Fibroblast of skin of left quadriceps (primary cell): ENCODE data around the gene CSNK2B.
A peak's percentile ranks its signal among the peaks of the same experiment; 100 is the strongest.

Experiments used
- DNase-seq, 2 experiments: peaks; one replicate each; pipeline ENCODE4 v3.0.0-alpha.2; 2013; ENCODE audit warnings: low read depth in 2 of 2

Gene CSNK2B

GRCh38 chr6:31660381-31661261 is 5.3 kb upstream of the CSNK2B start, which contains the start of gene C6orf47:
TSS of gene C6orf47 (minus strand) at chr6:31660778. CDS start at chr6:31659947, 831 bp downstream.
- no peak for DNase-seq

DNA sequence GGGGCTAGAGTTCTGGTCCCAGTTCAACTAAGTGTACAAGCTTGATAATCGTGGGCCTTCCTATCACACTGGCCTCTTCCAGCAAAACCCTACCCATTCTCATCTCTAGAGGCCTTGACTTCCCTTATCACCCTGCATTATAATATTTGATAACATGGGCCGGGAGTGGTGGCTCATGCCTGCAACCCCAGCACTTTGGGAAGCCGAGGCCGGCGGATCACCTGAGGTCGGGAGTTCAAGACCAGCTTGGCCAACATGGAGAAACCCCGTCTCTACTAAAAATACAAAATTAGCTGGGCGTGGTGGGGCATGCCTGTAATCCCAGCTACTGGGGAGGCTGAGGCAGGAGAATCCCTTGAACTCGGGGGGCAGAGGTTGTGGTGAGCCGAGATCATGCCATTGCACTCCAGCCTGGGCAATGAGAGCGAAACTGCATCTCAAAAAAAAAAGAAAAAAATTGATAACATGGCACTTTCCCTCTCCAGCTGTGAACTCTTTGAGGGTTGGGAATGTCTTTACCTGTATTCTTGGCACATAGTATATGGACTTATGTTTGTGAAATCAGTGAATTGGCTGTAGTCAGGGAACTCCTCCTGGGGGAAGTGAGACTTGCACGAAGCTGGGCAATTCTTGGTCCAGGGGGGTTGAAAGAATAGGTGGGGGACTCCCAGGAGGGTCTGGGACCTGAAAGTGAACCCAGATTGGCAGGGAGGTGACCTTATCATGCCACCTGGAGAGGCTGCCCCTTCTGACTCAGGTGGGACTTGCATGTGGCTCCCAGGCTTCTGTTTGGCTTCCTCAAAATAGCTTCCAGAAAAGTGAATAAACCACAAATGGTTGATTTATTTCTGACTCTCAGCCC is 4.4 kb upstream of the CSNK2B start:
- DNase-seq, result no peak

DNA sequence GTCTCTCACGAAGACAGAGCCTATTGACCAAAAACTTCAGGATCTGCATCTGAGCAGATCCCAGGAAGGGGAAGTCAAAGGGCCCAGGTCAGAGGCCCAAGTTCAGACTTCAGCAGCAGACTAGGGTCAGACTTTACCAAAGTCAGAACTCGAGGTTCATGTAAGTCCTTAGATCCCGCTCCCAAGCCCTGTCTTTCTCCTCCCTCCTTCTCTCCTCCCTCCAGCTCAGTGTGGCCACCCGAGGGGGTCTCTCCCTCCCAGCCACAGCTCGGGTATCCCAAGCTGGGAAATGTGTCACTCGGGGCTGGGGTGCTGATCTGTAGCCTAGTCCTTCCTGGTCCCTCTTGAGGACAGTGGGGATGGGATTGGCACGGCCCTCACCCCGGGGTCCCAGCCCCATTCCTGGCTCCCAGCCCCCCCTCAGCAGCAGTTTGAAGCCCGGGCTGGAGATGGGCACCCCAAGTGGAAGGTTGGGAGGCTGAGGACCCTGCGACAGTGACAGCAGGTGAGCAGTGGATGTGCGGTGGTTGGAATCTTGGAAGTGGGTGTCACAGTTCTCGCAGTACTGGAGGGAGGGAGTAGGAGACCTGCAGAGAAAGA is 3.7 kb upstream of the CSNK2B start:
- DNase-seq, result no peak

- DNase-seq, result no peak
Measured at GRCh38 chr6:31663126-31663960, 2.5 kb upstream of the CSNK2B start.

DNA sequence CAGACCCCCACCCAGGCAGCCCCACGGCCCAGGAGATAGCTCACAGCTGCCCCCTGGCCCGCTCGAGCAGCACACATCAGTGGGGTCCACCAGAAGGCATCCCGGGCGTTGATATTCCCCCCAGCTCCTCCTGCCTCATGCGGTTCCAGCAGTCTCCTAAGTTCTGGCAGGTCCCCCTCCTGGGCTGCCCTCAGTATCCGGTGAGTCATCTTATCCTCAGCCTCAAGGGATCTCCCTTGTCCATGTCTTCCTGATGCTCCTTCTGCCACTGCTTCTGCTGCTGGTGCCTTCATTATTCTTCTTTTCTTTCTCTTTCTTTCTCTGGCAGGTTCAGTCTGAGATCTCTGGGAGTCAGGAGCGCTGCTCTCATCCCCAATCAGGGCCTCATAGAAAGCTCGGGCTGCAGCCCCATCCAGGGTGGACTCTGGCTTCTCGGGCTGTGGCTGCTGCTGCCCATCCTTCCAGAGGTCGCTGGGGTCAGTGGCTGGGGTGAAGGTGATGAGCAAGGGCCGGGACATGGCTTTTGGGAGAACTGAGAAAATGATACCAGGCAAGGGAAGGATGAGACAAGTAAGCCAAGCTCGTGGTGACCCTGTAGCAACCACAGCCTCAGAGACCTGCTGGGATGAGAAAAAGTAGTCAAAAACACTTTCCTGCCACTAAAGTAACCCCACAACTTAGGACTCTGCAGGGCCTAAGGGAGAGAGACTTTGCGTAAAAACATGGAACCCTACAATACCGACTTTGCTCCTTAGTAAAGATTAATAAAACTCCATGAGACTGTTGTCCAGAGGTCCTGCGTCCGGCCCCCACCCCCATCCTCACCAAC is 1.7 kb upstream of the CSNK2B start:
- DNase-seq, result no peak

GRCh38 chr6:31664790-31665500 is 935 bp upstream of the CSNK2B start, which contains the start of gene GPANK1:
TSS of gene GPANK1 (minus strand) at chr6:31664997. CDS start at chr6:31664478, 519 bp downstream.
- peak; percentile 91 for DNase-seq

DNA sequence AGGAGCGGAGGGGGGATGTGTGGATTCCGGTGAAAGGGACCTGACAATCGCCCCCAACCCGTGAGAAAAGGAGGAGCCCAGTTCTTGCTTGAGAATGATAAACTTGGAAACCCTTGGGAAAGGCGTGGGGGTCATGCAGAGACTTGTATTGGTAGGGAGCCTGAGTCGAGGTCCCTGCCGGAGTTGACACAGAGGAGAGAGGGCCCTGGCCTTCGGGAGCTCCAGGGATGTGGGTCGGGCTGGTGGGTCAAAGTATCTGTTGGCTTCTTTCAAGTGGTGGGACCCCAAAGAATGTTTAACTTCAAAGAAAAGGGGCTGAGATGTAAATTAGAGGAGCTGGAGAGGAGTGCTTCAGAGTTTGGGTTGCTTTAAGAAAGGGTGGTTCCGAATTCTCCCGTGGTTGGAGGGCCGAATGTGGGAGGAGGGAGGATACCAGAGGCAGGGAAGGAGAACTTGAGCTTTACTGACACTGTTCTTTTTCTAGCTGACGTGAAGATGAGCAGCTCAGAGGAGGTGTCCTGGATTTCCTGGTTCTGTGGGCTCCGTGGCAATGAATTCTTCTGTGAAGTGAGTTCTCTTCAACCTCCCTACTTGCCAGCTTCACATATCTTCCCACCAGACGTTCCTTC is 571 bp downstream of the CSNK2B start:
- DNase-seq, result no peak

DNA sequence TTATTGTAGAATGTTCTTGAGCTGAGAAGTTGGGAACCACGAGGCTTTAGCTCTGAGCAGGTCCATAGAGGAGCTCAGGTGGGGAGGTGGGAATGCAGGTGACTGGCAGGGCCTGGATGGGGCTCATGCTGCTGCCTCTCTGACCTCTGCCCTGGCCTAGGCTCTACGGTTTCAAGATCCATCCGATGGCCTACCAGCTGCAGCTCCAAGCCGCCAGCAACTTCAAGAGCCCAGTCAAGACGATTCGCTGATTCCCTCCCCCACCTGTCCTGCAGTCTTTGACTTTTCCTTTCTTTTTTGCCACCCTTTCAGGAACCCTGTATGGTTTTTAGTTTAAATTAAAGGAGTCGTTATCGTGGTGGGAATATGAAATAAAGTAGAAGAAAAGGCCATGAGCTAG is 3.8 kb downstream of the CSNK2B start, which contains the start of gene LY6G5B:
LY6G5B (plus strand) TSS at position 301 of the 400 bp plus-strand sequence. CDS start 975 bp downstream, outside the sequence.
- DNase-seq, result no peak

- no peak for DNase-seq
Measured at GRCh38 chr6:31676322-31676903, 10.5 kb downstream of the CSNK2B start.

DNA sequence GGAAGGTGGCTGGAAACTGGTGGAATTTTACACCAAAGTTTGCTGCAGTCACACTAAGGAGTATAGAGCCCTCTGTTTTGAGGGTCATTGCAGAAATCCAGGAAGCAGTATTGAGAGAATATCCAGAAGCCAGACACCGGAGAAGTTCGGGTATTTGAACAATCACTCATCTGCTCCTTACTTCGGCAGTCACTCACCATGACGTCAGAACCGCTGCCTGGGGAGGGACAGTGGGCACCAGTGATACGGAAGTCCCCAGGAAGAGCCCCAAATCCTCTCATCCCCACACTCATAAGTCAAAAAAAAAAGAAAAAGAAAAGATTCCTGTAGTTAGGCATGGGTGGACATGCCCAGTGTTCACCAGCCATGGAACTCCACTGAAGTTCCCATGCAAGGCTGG is 11.0 kb downstream of the CSNK2B start:
- DNase-seq, result no peak

GRCh38 chr6:31677955-31678354 is 12.1 kb downstream of the CSNK2B start:
- no peak for DNase-seq

DNA sequence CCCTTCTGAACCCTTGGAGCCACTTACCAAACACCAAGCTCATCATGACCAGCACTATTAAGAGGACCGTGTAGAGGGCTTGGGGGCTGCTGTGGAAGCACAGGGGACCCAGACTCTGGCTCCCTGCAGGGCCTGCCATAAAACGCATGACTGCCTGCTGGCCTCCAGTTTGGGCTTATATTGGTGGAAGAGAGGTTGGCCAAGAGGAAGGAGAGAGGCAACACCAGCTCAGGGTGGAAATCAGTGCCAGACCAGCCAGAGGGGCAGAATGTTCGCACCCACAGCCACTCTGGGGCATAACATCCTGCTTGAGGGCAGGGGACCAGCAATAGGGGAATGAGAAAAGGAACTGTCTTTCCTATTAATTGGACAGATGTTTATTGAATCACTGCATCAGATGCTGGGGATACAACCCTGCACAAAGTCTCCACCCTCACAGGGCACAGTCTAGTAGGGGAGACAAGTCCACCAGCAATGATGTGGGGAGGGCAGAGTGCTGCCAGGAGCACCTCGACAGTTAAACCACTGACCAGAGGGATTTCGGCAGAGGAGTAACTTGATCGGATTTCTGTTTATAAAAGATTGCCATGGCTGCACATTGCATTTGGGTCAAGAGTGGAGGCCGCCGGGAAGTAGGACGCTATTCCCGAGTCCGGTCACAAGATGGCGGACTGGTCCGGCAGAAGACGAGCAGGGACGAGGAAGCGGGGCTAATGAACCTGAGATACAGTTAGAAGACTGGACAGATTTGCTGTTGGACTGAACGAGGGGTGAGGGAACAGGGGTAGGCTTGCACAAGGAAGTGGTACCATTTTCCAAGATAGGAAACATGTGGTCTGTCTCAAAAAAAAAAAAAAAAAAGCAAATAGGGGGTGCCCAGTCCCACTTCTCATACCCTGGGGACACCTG is 14.6 kb downstream of the CSNK2B start, which contains the start of gene LY6G5C:
LY6G5C (minus strand) TSS at position 842 of the 909 bp plus-strand sequence; CDS start at position 148, 694 bp downstream.
- peak; percentile 61 to 62 for DNase-seq

- DNase-seq, result no peak
Measured at GRCh38 chr6:31681135-31681671, 15.3 kb downstream of the CSNK2B start.

GRCh38 chr6:31683591-31683990 is 17.7 kb downstream of the CSNK2B start:
- no peak for DNase-seq

DNA sequence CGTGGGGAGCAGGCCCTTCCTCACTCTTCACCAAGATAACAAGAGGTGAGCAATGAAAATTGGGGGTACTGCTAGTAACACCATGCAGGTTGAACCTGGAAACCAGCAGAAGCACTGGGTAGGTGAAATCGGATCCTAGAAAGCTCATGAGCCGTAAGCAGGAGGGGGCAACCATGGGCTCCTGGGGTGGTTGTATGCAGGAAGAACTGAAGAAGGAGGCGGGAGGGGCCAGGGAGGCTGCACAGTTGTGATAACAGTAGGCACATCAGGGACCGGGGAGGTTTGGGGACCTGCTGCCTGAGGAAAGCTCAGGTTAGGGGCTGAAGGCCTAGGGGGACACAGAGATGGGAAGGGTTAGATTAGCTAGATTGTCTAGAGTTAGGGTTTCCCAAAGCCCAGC is 20.6 kb downstream of the CSNK2B start:
- DNase-seq, result no peak

- no peak for DNase-seq
Measured at GRCh38 chr6:31687321-31687720, 21.4 kb downstream of the CSNK2B start.
